OCI-LY7 (cell line): ENCODE data around the gene HSPA6.
"Not testable (repeated sequence)": the region's sequence is repeated elsewhere in the genome, so short reads cannot be mapped to it uniquely, and the experiment has no call there.

ENCODE experiments used
- CTCF ChIP-seq: fragments of 200-600 bp; sonication (generic); conservative IDR thresholded peaks from 2 replicates; pipeline ENCODE4 v1.5.1; 2014; ENCODE audit warnings: mild to moderate bottlenecking, antibody characterized with exemption, low read length, moderate library complexity, mixed read lengths
- EZH2phosphoT487 ChIP-seq: fragments of 200-600 bp; sonication (generic); IDR thresholded peaks from 2 replicates; pipeline ENCODE4 v1.6.1; 2018; ENCODE audit warnings: low read depth, borderline replicate concordance, mild to moderate bottlenecking, mixed run types, antibody characterized with exemption, low read length, moderate library complexity, mixed read lengths

GRCh38 chr1:161523041-161523816 is 1.1 kb upstream of the HSPA6 start:
- TF ChIP-seq CTCF, EZH2phosphoT487: not testable (repeated sequence)
